ENCODE data around the gene NRAP. TPM values are rescaled to one million over a fixed set of nuclear protein-coding genes. Genes with fewer than 3 reads are reported as not detected.

NRAP gene
- polyA plus RNA-seq, 1 of the 3 experiments (the other 2 are of a cell fraction): not detected

DNA sequence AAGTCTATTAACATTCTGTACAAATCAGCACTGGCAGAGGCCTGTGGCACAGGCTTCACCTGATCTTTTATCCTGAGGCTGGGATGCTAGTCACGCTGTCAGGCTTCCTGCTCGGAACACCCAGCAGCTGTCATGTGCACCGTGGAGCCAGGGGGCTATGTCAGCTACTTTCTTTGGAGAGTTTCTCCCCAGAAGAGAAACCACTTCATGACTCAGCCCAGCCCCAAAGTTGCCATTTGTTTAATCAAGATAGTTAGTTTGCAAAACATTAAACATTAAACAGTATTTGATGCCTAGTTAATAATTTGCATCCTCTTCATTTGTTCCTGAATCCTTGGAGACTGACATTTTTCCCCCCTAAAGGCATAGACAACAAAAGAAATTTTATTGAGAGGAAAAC, 111.1 kb downstream of the NRAP start, which contains the start of gene HABP2:
Gene HABP2, plus strand, starts transcription at position 353 of the 400 bp plus-strand sequence. CDS start 69 bp downstream, outside the sequence.
- no peaks in the 10 kb centered on the region for H3K9me2 ChIP-seq
- H3K79me2 ChIP-seq (ENCODE audit: insufficient read depth): no peaks in the 10 kb centered on the region
- peaks cover 6 to 11% of the 10 kb centered on the region in 2 experiments; a peak in 3 of 4 replicates for H3K4me1 ChIP-seq (ENCODE audit: control insufficient read depth in 1 of 2, insufficient read depth in 2 of 2, low read depth in 1 of 2, low read length in 1 of 2)
- H3K4me2 ChIP-seq: no peak within 1 kb of the TSS
- no peak within 1 kb of the TSS for H2AFZ ChIP-seq (ENCODE audit: low read depth)
- H3K9ac ChIP-seq: no peak within 1 kb of the TSS
- H4K20me1 ChIP-seq (ENCODE audit: insufficient read depth): no peaks in the 10 kb centered on the region
- no peak within 1 kb of the TSS for H3K27ac ChIP-seq (ENCODE audit: low read depth in 2 of 2, low read length in 1 of 2)
- CTCF ChIA-PET: interaction anchor here (1.0 kb wide), 1 partner anchor 11 kb away, joined by 4 read pairs; no protein-coding TSS in a partner anchor
- no peak for TF ChIP-seq ELF1 (IDR thresholded peaks at IDR 0.05)
- TF ChIP-seq RFX5 (IDR thresholded peaks at IDR 0.05; ENCODE audit: low read length): no peak
- no peak for TF ChIP-seq MEF2A (IDR thresholded peaks at IDR 0.05; ENCODE audit: borderline replicate concordance, low read depth)
- no peak for TF ChIP-seq RCOR1 (IDR thresholded peaks at IDR 0.05; ENCODE audit: low read length)
- TF ChIP-seq SMC3 (IDR thresholded peaks at IDR 0.05; ENCODE audit: low read depth, low read length): no peak
- TF ChIP-seq FOSL2 (IDR thresholded peaks at IDR 0.05; ENCODE audit: borderline replicate concordance, low read depth): no peak
- TF ChIP-seq, protein P1, sequence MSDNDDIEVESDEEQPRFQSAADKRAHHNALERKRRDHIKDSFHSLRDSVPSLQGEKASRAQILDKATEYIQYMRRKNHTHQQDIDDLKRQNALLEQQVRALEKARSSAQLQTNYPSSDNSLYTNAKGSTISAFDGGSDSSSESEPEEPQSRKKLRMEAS (IDR thresholded peaks at IDR 0.05; ENCODE audit: low read depth): no peak
- no peak for TF ChIP-seq POLR2AphosphoS5 (IDR thresholded peaks at IDR 0.05; ENCODE audit: low read depth, low read length)
- TF ChIP-seq NFIC (IDR thresholded peaks at IDR 0.05; ENCODE audit: borderline replicate concordance): no peak
- no peak for TF ChIP-seq SIN3A (IDR thresholded peaks at IDR 0.05; ENCODE audit: borderline replicate concordance, low read depth, low read length)
- TF ChIP-seq, protein P2, sequence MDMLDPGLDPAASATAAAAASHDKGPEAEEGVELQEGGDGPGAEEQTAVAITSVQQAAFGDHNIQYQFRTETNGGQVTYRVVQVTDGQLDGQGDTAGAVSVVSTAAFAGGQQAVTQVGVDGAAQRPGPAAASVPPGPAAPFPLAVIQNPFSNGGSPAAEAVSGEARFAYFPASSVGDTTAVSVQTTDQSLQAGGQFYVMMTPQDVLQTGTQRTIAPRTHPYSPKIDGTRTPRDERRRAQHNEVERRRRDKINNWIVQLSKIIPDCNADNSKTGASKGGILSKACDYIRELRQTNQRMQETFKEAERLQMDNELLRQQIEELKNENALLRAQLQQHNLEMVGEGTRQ (IDR thresholded peaks at IDR 0.05; ENCODE audit: borderline replicate concordance, low read depth, low read length): no peak
- TF ChIP-seq GATA2 (CRISPR knock-in tag; IDR thresholded peaks at IDR 0.05): no peak
- no peaks in the 10 kb centered on the region for H3K36me3 ChIP-seq (replicated peaks in 1 of 2; ENCODE audit: control insufficient read depth in 1 of 2, insufficient read depth in 2 of 2, low read length in 1 of 2)
- no peaks in the 10 kb centered on the region for H3K27me3 ChIP-seq (ENCODE audit: insufficient read depth)
- H3K9me3 ChIP-seq: no peaks in the 10 kb centered on the region
- no peak within 1 kb of the TSS for H3K4me3 ChIP-seq (ENCODE audit: low read depth in 2 of 2, low read length in 1 of 2)
- POLR2A ChIA-PET: no interaction called here
- 48% methylated on average over 2 of the region's 3 CpGs for WGBS (ENCODE audit: low lambda C conversion rate)
- no peak for DNase-seq
- no peaks in the 10 kb centered on the region for H3F3A ChIP-seq (replicated peaks; ENCODE audit: insufficient read depth)

DNA sequence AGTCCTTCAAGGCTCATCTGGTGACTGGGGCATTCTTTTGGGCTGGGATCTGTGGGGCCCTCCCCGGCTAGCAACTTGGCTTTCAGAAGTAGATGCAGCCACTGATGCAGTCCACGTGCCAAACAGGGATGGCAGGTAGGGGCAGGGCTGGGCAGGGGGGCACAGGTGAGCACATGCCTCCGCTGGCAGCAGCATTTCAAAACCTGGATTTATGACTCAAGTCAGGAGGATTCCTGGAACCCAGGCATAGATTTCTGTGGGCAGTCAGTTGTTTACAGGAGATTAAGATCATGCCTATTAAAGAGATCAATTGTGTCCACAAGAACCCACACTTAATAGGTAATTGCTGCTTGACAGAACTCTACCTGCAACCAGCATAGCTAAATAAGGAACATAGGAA, 111.8 kb downstream of the NRAP start:
- Histone ChIP-seq H3K36me3 (replicated peaks in 1 of 2; ENCODE audit: control insufficient read depth in 1 of 2, insufficient read depth in 2 of 2, low read length in 1 of 2) (no peaks in the 10 kb centered on the region), H3K4me2 (no peak overlapping the region), H3F3A (replicated peaks; ENCODE audit: insufficient read depth) (no peaks in the 10 kb centered on the region), H3K9me3 (no peaks in the 10 kb centered on the region), H3K9ac (no peak overlapping the region), H3K27ac (ENCODE audit: low read depth in 2 of 2, low read length in 1 of 2) (no peak overlapping the region), H2AFZ (ENCODE audit: low read depth) (no peak overlapping the region), H3K4me3 (ENCODE audit: low read depth in 2 of 2, low read length in 1 of 2) (no peak overlapping the region), H3K27me3 (ENCODE audit: insufficient read depth) (no peaks in the 10 kb centered on the region), H3K79me2 (ENCODE audit: insufficient read depth) (no peaks in the 10 kb centered on the region), H3K4me1 (ENCODE audit: control insufficient read depth in 1 of 2, insufficient read depth in 2 of 2, low read depth in 1 of 2, low read length in 1 of 2) (peaks cover 3 to 6% of the 10 kb centered on the region in 2 experiments; a peak in 3 of 4 replicates), H3K9me2 (no peaks in the 10 kb centered on the region), H4K20me1 (ENCODE audit: insufficient read depth) (no peaks in the 10 kb centered on the region)
- CTCF ChIA-PET: interaction anchor here (1.0 kb wide), 1 partner anchor 11 kb away, joined by 4 read pairs; no protein-coding TSS in a partner anchor
- POLR2A ChIA-PET: no interaction called here
- 83% methylated on average over 2 of the region's 3 CpGs for WGBS (ENCODE audit: low lambda C conversion rate)
- no peak for TF ChIP-seq RFX5 (IDR thresholded peaks at IDR 0.05; ENCODE audit: low read length)
- TF ChIP-seq TEAD4 (IDR thresholded peaks at IDR 0.05; ENCODE audit: borderline replicate concordance, insufficient read depth): no peak
- TF ChIP-seq POLR2AphosphoS5 (IDR thresholded peaks at IDR 0.05; ENCODE audit: low read depth, low read length): no peak
- TF ChIP-seq, protein P3, sequence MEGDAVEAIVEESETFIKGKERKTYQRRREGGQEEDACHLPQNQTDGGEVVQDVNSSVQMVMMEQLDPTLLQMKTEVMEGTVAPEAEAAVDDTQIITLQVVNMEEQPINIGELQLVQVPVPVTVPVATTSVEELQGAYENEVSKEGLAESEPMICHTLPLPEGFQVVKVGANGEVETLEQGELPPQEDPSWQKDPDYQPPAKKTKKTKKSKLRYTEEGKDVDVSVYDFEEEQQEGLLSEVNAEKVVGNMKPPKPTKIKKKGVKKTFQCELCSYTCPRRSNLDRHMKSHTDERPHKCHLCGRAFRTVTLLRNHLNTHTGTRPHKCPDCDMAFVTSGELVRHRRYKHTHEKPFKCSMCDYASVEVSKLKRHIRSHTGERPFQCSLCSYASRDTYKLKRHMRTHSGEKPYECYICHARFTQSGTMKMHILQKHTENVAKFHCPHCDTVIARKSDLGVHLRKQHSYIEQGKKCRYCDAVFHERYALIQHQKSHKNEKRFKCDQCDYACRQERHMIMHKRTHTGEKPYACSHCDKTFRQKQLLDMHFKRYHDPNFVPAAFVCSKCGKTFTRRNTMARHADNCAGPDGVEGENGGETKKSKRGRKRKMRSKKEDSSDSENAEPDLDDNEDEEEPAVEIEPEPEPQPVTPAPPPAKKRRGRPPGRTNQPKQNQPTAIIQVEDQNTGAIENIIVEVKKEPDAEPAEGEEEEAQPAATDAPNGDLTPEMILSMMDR (IDR thresholded peaks at IDR 0.05): no peak
- no peak for TF ChIP-seq CHD2 (IDR thresholded peaks at IDR 0.05; ENCODE audit: low read length, partially characterized antibody)
- TF ChIP-seq SIN3A (IDR thresholded peaks at IDR 0.05; ENCODE audit: borderline replicate concordance, low read depth, low read length): no peak
- TF ChIP-seq GABPA (IDR thresholded peaks at IDR 0.05; ENCODE audit: low read depth): no peak
- DNase-seq: no peak
